Measurements from ENCODE around the gene TPD52L1.

TPD52L1 gene

GRCh38 chr6:125230674-125231073 lies 77.1 kb downstream of the TPD52L1 start:
- TF ChIP-seq REST (IDR thresholded peaks at IDR 0.05; ENCODE audit: insufficient read depth in 1 of 2, low read depth in 2 of 2, low read length in 2 of 2), result no peak
- no peak for TF ChIP-seq SIN3A (IDR thresholded peaks at IDR 0.05; ENCODE audit: borderline replicate concordance, insufficient read depth, low read length)
- TF ChIP-seq FOXP2 (optimal IDR thresholded peaks at IDR 0.05; ENCODE audit: borderline replicate concordance, extremely low read depth, extremely low read length, insufficient read depth), result no peak
- TF ChIP-seq POLR2AphosphoS5 (IDR thresholded peaks at IDR 0.05; ENCODE audit: low read depth, low read length), result no peak
- no peak for TF ChIP-seq TAF1 (IDR thresholded peaks at IDR 0.05; ENCODE audit: borderline replicate concordance, insufficient read depth, low read length)

GRCh38 chr6:125231133-125231532 lies 77.6 kb downstream of the TPD52L1 start:
- TF ChIP-seq SIN3A (IDR thresholded peaks at IDR 0.05; ENCODE audit: borderline replicate concordance, insufficient read depth, low read length) (no peak), FOXP2 (optimal IDR thresholded peaks at IDR 0.05; ENCODE audit: borderline replicate concordance, extremely low read depth, extremely low read length, insufficient read depth) (no peak), TAF1 (IDR thresholded peaks at IDR 0.05; ENCODE audit: borderline replicate concordance, insufficient read depth, low read length) (no peak), REST (IDR thresholded peaks at IDR 0.05; ENCODE audit: insufficient read depth in 1 of 2, low read depth in 2 of 2, low read length in 2 of 2) (no peak), POLR2AphosphoS5 (IDR thresholded peaks at IDR 0.05; ENCODE audit: low read depth, low read length) (no peak)

- TF ChIP-seq REST (IDR thresholded peaks at IDR 0.05; ENCODE audit: insufficient read depth in 1 of 2, low read depth in 2 of 2, low read length in 2 of 2) (no peak), TAF1 (IDR thresholded peaks at IDR 0.05; ENCODE audit: borderline replicate concordance, insufficient read depth, low read length) (no peak), SIN3A (IDR thresholded peaks at IDR 0.05; ENCODE audit: borderline replicate concordance, insufficient read depth, low read length) (no peak), POLR2AphosphoS5 (IDR thresholded peaks at IDR 0.05; ENCODE audit: low read depth, low read length) (no peak), FOXP2 (optimal IDR thresholded peaks at IDR 0.05; ENCODE audit: borderline replicate concordance, extremely low read depth, extremely low read length, insufficient read depth) (no peak)
These were observed 78.2 kb downstream of the TPD52L1 start for GRCh38 chr6:125231574-125232343.

GRCh38 chr6:125232466-125232865 lies 78.9 kb downstream of the TPD52L1 start:
- TF ChIP-seq POLR2AphosphoS5 (IDR thresholded peaks at IDR 0.05; ENCODE audit: low read depth, low read length) (no peak), REST (IDR thresholded peaks at IDR 0.05; ENCODE audit: insufficient read depth in 1 of 2, low read depth in 2 of 2, low read length in 2 of 2) (no peak), FOXP2 (optimal IDR thresholded peaks at IDR 0.05; ENCODE audit: borderline replicate concordance, extremely low read depth, extremely low read length, insufficient read depth) (no peak), SIN3A (IDR thresholded peaks at IDR 0.05; ENCODE audit: borderline replicate concordance, insufficient read depth, low read length) (no peak), TAF1 (IDR thresholded peaks at IDR 0.05; ENCODE audit: borderline replicate concordance, insufficient read depth, low read length) (no peak)
